H54 (cell line): Measurements from ENCODE around the gene RAB6B.

Source experiments
- DNase-seq: peaks from one replicate; pipeline ENCODE4 v3.0.0; 2011; ENCODE audit warnings: low spot score, mixed read lengths; ENCODE audit not compliant: insufficient read length
- FAIRE-seq: peaks from 3 replicates; lab custom pipeline; 2011; peaks lifted over from hg19 to GRCh38; lab: Jason Lieb, UNC
- POLR2A ChIP-seq: IDR thresholded peaks from 2 replicates; pipeline ENCODE4 v1.6.1; 2011; ENCODE audit warnings: low read depth, mild to moderate bottlenecking, low read length

RAB6B gene

GRCh38 chr3:133896002-133896761 is 500 bp upstream of the RAB6B start:
- TF ChIP-seq POLR2A, result no peak
- DNase-seq (no peak), FAIRE-seq (no peak)

GRCh38 chr3:133894353-133895207 is 1.1 kb downstream of the RAB6B start:
- FAIRE-seq (no peak), DNase-seq (no peak)
- no peak for TF ChIP-seq POLR2A

- no peak for TF ChIP-seq POLR2A
- FAIRE-seq (no peak), DNase-seq (no peak)
Observed at GRCh38 chr3:133893683-133894352, 1.9 kb downstream of the RAB6B start.

- FAIRE-seq (no peak), DNase-seq (no peak)
- TF ChIP-seq POLR2A, result no peak
Observed at GRCh38 chr3:133892541-133893231, 3.0 kb downstream of the RAB6B start.

GRCh38 chr3:133891662-133892378 is 3.9 kb downstream of the RAB6B start:
- no peak for TF ChIP-seq POLR2A
- DNase-seq, result no peak
- FAIRE-seq, result no peak

GRCh38 chr3:133890972-133891644 is 4.6 kb downstream of the RAB6B start:
- DNase-seq (no peak), FAIRE-seq (no peak)
- TF ChIP-seq POLR2A, result no peak

- DNase-seq (no peak), FAIRE-seq (no peak)
- no peak for TF ChIP-seq POLR2A
Observed at GRCh38 chr3:133890037-133890436, 5.6 kb downstream of the RAB6B start.

GRCh38 chr3:133888726-133889340 is 6.8 kb downstream of the RAB6B start:
- FAIRE-seq (no peak), DNase-seq (no peak)
- no peak for TF ChIP-seq POLR2A

- DNase-seq (no peak), FAIRE-seq (no peak)
- TF ChIP-seq POLR2A, result no peak
Observed at GRCh38 chr3:133887803-133888703, 7.6 kb downstream of the RAB6B start.

- TF ChIP-seq POLR2A, result no peak
- no peak for FAIRE-seq
Observed at GRCh38 chr3:133887074-133887802, 8.4 kb downstream of the RAB6B start.

GRCh38 chr3:133886031-133886722 is 9.5 kb downstream of the RAB6B start:
- no peak for FAIRE-seq
- DNase-seq, result no peak
- TF ChIP-seq POLR2A, result no peak

More at GRCh38 chr3:133887074-133887802, 8.4 kb downstream of the RAB6B start:
- no peak for DNase-seq
